Kidney (tissue), 14 donors: ENCODE results near the gene SH3BGRL2. TPM values are rescaled to one million over a fixed set of nuclear protein-coding genes. Genes with fewer than 3 reads are reported as not detected.

Experiments used
- DNase-seq, 5 donors: peaks; one replicate each; pipeline ENCODE4 v3.0.0-alpha.2; 2013 to 2020
- FAIRE-seq: peaks from 2 replicates; lab custom pipeline; 2012; peaks lifted over from hg19 to GRCh38; lab: Jason Lieb, UNC
- H3K27ac ChIP-seq, 2 donors: one replicate each; pipeline ENCODE4 v1.7.0; 2013; ENCODE audit warnings: low read depth in 2 of 2, low read length in 2 of 2, inconsistent platforms in 1 of 2
- H3K27me3 ChIP-seq: one replicate; pipeline ENCODE4 v1.7.1; 2013; ENCODE audit warnings: low read length, inconsistent platforms; ENCODE audit not compliant: control insufficient read depth, insufficient read depth
- H3K36me3 ChIP-seq, 3 donors: one replicate each; pipeline versions ENCODE4 v1.7.0 to v1.7.1; 2013; ENCODE audit warnings: low read length in 3 of 3, control low read depth in 1 of 3, inconsistent platforms in 1 of 3; ENCODE audit not compliant: insufficient read depth in 3 of 3, control insufficient read depth in 2 of 3
- H3K4me1 ChIP-seq, 3 donors: one replicate each; pipeline versions ENCODE4 v1.7.0 to v1.7.1; 2013; ENCODE audit warnings: low read length in 3 of 3, inconsistent platforms in 1 of 3, low read depth in 1 of 3; ENCODE audit not compliant: control insufficient read depth in 2 of 3, insufficient read depth in 2 of 3
- H3K4me3 ChIP-seq, 3 donors: one replicate each; pipeline versions ENCODE4 v1.7.0 to v1.8.1; 2013; ENCODE audit warnings: low read length in 3 of 3, control low read depth in 1 of 3, inconsistent platforms in 1 of 3
- H3K9ac ChIP-seq, 3 donors: one replicate each; pipeline versions ENCODE4 v1.7.0 to v1.7.1; 2013; ENCODE audit warnings: low read length in 3 of 3, control low read depth in 1 of 3, inconsistent platforms in 1 of 3
- H3K9me3 ChIP-seq, 3 donors: one replicate each; pipeline versions ENCODE4 v1.7.0 to v1.7.1; 2013; ENCODE audit warnings: low read length in 3 of 3, control low read depth in 1 of 3, inconsistent platforms in 1 of 3; ENCODE audit not compliant: control insufficient read depth in 2 of 3, insufficient read depth in 1 of 3
- CTCF ChIP-seq: IDR thresholded peaks from 3 replicates; pipeline ENCODE4 v1.5.1; 2012; ENCODE audit warnings: mild to moderate bottlenecking, moderate library complexity, borderline replicate concordance; ENCODE audit not compliant: insufficient read depth; ENCODE audit errors: extremely low read depth
- intact Hi-C: fragments of 100-400 bp; cut with DNase I; formaldehyde crosslinking; loops from one replicate; pipeline ENCODE4 v1.11.1; 2022
- polyA plus RNA-seq: library from polyadenylated mRNA; stranded (reverse); fragments of 350-450 nt; fragmentation: Illumina TruSeq; extraction: RNeasy Lipid Tissue Mini Kit (QIAGEN cat#74804); gene quantifications from one replicate; pipeline ENCODE4 v1.2.3, GENCODE V29; 2014; ENCODE audit warnings: low read depth, low replicate concordance; ENCODE audit not compliant: insufficient read depth
- total RNA-seq: library from RNA; stranded (reverse); fragmentation: NEBNext Ultra II Directional; extraction: Animal tissue kit (Norgen Biotek cat#: 25700); gene quantifications from one replicate; pipeline ENCODE4 v1.2.1, GENCODE V29; 2021
- donor health status: control.
- donor health status: control.
- donor health status: control.
- donor health status: control.
- donor health status: control.
- donor health status: DM: yes; HTN: yes; CAD: no.
- donor health status: Normal renal cell carcinoma (clear cell type).

Gene SH3BGRL2
- total and polyA plus RNA-seq, 2 donors from 2014 or later = 14.6 to 18.6 TPM

GRCh38 chr6:79607000-79607399 is 24.1 kb upstream of the SH3BGRL2 start:
- Histone ChIP-seq H3K27me3 (no peaks in the 10 kb centered on the region), H3K9me3 (no peaks in the 10 kb centered on the region), H3K36me3 (no peaks in the 10 kb centered on the region), H3K27ac (peak overlapping the region in 1 of 2 donors; percentile 26), H3K4me1 (peaks cover 0 to 7% (median 0%) of the 10 kb centered on the region in 3 donors), H3K9ac (no peak overlapping the region), H3K4me3 (no peak overlapping the region)
- DNase-seq = no peak
- no peak for TF ChIP-seq CTCF
- intact Hi-C loops = no loop called here
- no peak for FAIRE-seq

- no peaks in the 10 kb centered on the region for H3K9me3 ChIP-seq
- H3K36me3 ChIP-seq = no peaks in the 10 kb centered on the region
- peaks cover 0 to 7% (median 0%) of the 10 kb centered on the region in 3 donors for H3K4me1 ChIP-seq
- no peak for TF ChIP-seq CTCF
- DNase-seq (no peak), FAIRE-seq (no peak)
- H3K27me3 ChIP-seq = no peaks in the 10 kb centered on the region
- no peak overlapping the region for H3K27ac ChIP-seq
- no peak overlapping the region for H3K9ac ChIP-seq
- no peak overlapping the region for H3K4me3 ChIP-seq
- intact Hi-C loops = no loop called here
Measured at GRCh38 chr6:79608334-79609224, 22.6 kb upstream of the SH3BGRL2 start.

GRCh38 chr6:79609225-79609595 is 21.9 kb upstream of the SH3BGRL2 start:
- Histone ChIP-seq H3K9ac (no peak overlapping the region), H3K36me3 (no peaks in the 10 kb centered on the region), H3K4me3 (no peak overlapping the region), H3K27me3 (no peaks in the 10 kb centered on the region), H3K27ac (no peak overlapping the region), H3K9me3 (no peaks in the 10 kb centered on the region), H3K4me1 (peaks cover 0 to 7% (median 0%) of the 10 kb centered on the region in 3 donors)
- DNase-seq (no peak), FAIRE-seq (no peak)
- intact Hi-C loops = no loop called here
- TF ChIP-seq CTCF = no peak
